GDM1 (cell line): ENCODE results near the gene PPM1A.

Source experiments
- DNase-seq: peaks from one replicate; lab custom pipeline; 2025; lab: John Stamatoyannopoulos, UW

The PPM1A gene

GRCh38 chr14:60227291-60227690 is 21.7 kb upstream of the PPM1A start:
- DNase-seq = no peak

GRCh38 chr14:60229614-60230013 is 19.4 kb upstream of the PPM1A start:
- no peak for DNase-seq

GRCh38 chr14:60232185-60232584 is 16.8 kb upstream of the PPM1A start:
- no peak for DNase-seq

GRCh38 chr14:60233251-60233650 is 15.8 kb upstream of the PPM1A start:
- no peak for DNase-seq

GRCh38 chr14:60233891-60234290 is 15.1 kb upstream of the PPM1A start:
- DNase-seq = no peak

GRCh38 chr14:60235440-60235839 is 13.6 kb upstream of the PPM1A start:
- no peak for DNase-seq

GRCh38 chr14:60238955-60239354 is 10.1 kb upstream of the PPM1A start:
- DNase-seq = no peak

- DNase-seq = no peak
These were observed 8.7 kb upstream of the PPM1A start for GRCh38 chr14:60240139-60240856.

- DNase-seq = no peak
These were observed 7.9 kb upstream of the PPM1A start for GRCh38 chr14:60241091-60241490.

- DNase-seq = peak; percentile 17
These were observed 6.6 kb upstream of the PPM1A start for GRCh38 chr14:60242429-60242828.

- DNase-seq = no peak
These were observed 3.4 kb upstream of the PPM1A start for GRCh38 chr14:60245380-60246177.

GRCh38 chr14:60247994-60248696 is 876 bp upstream of the PPM1A start:
- DNase-seq = peak; percentile 85

GRCh38 chr14:60249321-60250256 is 568 bp downstream of the PPM1A start:
- DNase-seq = peak; percentile 65

GRCh38 chr14:60250257-60251035 is 1.4 kb downstream of the PPM1A start:
- DNase-seq = no peak

- DNase-seq = no peak
These were observed 2.9 kb downstream of the PPM1A start for GRCh38 chr14:60251877-60252276.

GRCh38 chr14:60252630-60253029 is 3.6 kb downstream of the PPM1A start:
- no peak for DNase-seq

- no peak for DNase-seq
These were observed 4.6 kb downstream of the PPM1A start for GRCh38 chr14:60253649-60254048.

GRCh38 chr14:60254176-60254575 is 5.2 kb downstream of the PPM1A start:
- no peak for DNase-seq

- DNase-seq = no peak
These were observed 8.8 kb downstream of the PPM1A start for GRCh38 chr14:60257865-60258264.

GRCh38 chr14:60265163-60265562 is 16.1 kb downstream of the PPM1A start:
- no peak for DNase-seq
